GM21825 (cell line): ENCODE measurements around the gene RBAK.
"Not testable (repeated sequence)": the region's sequence is repeated elsewhere in the genome, so short reads cannot be mapped to it uniquely, and the experiment has no call there.

Experiments used
- ATAC-seq: cut with Tn5 transposase; IDR thresholded peaks from one replicate; pipeline ENCODE4 v1.9.1; 2021; ENCODE audit warnings: mild to moderate bottlenecking, moderate library complexity; ENCODE audit not compliant: unreplicated experiment

The RBAK gene

GRCh38 chr7:5047127-5047526 lies 1.5 kb downstream of the RBAK start:
- ATAC-seq, result not testable (repeated sequence)

- ATAC-seq, result no peak
Measured at GRCh38 chr7:5050676-5051075, 5.0 kb downstream of the RBAK start.

- ATAC-seq, result not testable (repeated sequence)
Measured at GRCh38 chr7:5051731-5052130, 6.1 kb downstream of the RBAK start.

- ATAC-seq, result no peak
Measured at GRCh38 chr7:5053175-5053574, 7.5 kb downstream of the RBAK start.

- no peak for ATAC-seq
Measured at GRCh38 chr7:5063698-5064097, 18.0 kb downstream of the RBAK start.

- no peak for ATAC-seq
Measured at GRCh38 chr7:5064391-5065106, 18.9 kb downstream of the RBAK start.

GRCh38 chr7:5065107-5065407 lies 19.4 kb downstream of the RBAK start:
- ATAC-seq, result no peak

GRCh38 chr7:5068521-5068920 lies 22.9 kb downstream of the RBAK start:
- no peak for ATAC-seq

GRCh38 chr7:5070206-5070605 lies 24.5 kb downstream of the RBAK start:
- ATAC-seq, result no peak

GRCh38 chr7:5075187-5075586 lies 29.5 kb downstream of the RBAK start:
- ATAC-seq, result not testable (repeated sequence)

GRCh38 chr7:5077740-5078139 lies 32.1 kb downstream of the RBAK start:
- ATAC-seq, result no peak

GRCh38 chr7:5082806-5083205 lies 37.1 kb downstream of the RBAK start:
- ATAC-seq, result no peak

- ATAC-seq, result no peak
Measured at GRCh38 chr7:5083311-5083711, 37.7 kb downstream of the RBAK start.

GRCh38 chr7:5086256-5086655 lies 40.6 kb downstream of the RBAK start:
- no peak for ATAC-seq

- ATAC-seq, result not testable (repeated sequence)
Measured at GRCh38 chr7:5088228-5088833, 42.7 kb downstream of the RBAK start.

GRCh38 chr7:5088906-5089305 lies 43.2 kb downstream of the RBAK start:
- no peak for ATAC-seq

- no peak for ATAC-seq
Measured at GRCh38 chr7:5093948-5094347, 48.3 kb downstream of the RBAK start.

GRCh38 chr7:5094641-5095040 lies 49.0 kb downstream of the RBAK start:
- no peak for ATAC-seq

GRCh38 chr7:5116359-5116758 lies 70.7 kb downstream of the RBAK start:
- ATAC-seq, result no peak

GRCh38 chr7:5117095-5117970 lies 71.7 kb downstream of the RBAK start:
- no peak for ATAC-seq
